SU-DHL-6 (cell line): ENCODE results near the gene CSF3R.
"Not testable (repeated sequence)": the region's sequence is repeated elsewhere in the genome, so short reads cannot be mapped to it uniquely, and the experiment has no call there.

ENCODE experiments used
- H2AFZ ChIP-seq: fragments of 200-600 bp; sonication (generic); 2 replicates; pipeline ENCODE4 v1.6.1; 2014; ENCODE audit warnings: low read depth, mild to moderate bottlenecking, moderate library complexity, mixed read lengths, antibody characterized with exemption, low read length; ENCODE audit not compliant: severe bottlenecking
- H3F3A ChIP-seq: fragments of 200-600 bp; shearing (Covaris generic); 2 replicates; pipeline ENCODE4 v1.6.0; 2016; ENCODE audit warnings: antibody characterized with exemption, mild to moderate bottlenecking; ENCODE audit not compliant: insufficient read depth
- H3K27ac ChIP-seq: fragments of 200-600 bp; sonication (generic); 2 replicates; pipeline ENCODE4 v1.5.1; 2016; ENCODE audit warnings: low read depth, mild to moderate bottlenecking, low read length, moderate library complexity, mixed read lengths
- H3K27me3 ChIP-seq: fragments of 200-600 bp; sonication (generic), shearing (Covaris generic); 2 replicates; pipeline ENCODE4 v1.6.0; 2014; ENCODE audit warnings: mild to moderate bottlenecking, low read length
- H3K36me3 ChIP-seq: fragments of 200-600 bp; sonication (generic); 2 replicates; pipeline ENCODE4 v1.6.1; 2014; ENCODE audit warnings: mild to moderate bottlenecking, low read length, mixed read lengths
- H3K4me2 ChIP-seq: fragments of 300-600, 200-600 bp; shearing (Covaris generic), sonication (generic); 2 replicates; pipeline ENCODE4 v1.6.0; 2014; ENCODE audit warnings: low read length, low read depth, mild to moderate bottlenecking; ENCODE audit not compliant: poor library complexity, severe bottlenecking
- H3K4me3 ChIP-seq: fragments of 200-600 bp; sonication (generic); 2 replicates; pipeline ENCODE4 v1.5.1; 2014; ENCODE audit warnings: antibody characterized with exemption, low read length, mild to moderate bottlenecking, mixed read lengths; ENCODE audit not compliant: insufficient read depth, poor library complexity, severe bottlenecking
- H3K79me2 ChIP-seq: fragments of 200-600 bp; sonication (generic); 2 replicates; pipeline ENCODE4 v1.6.1; 2014; ENCODE audit warnings: mild to moderate bottlenecking, low read length, moderate library complexity; ENCODE audit not compliant: insufficient read depth
- H3K9ac ChIP-seq: fragments of 200-600 bp; sonication (generic); 2 replicates; pipeline ENCODE4 v1.7.0; 2014; ENCODE audit warnings: mild to moderate bottlenecking, low read length
- H3K9me2 ChIP-seq: fragments of 200-600 bp; sonication (generic); replicated peaks from 2 replicates; pipeline ENCODE4 v1.6.1; 2014; ENCODE audit warnings: low read length; ENCODE audit not compliant: insufficient read depth
- H3K9me3 ChIP-seq: fragments of 200-600 bp; sonication (generic); 2 replicates; pipeline ENCODE4 v1.6.1; 2014; ENCODE audit warnings: low read length, mixed read lengths; ENCODE audit not compliant: insufficient read depth
- H4K20me1 ChIP-seq: fragments of 200-600 bp; sonication (generic); 2 replicates; pipeline ENCODE4 v1.6.1; 2014; ENCODE audit warnings: low read depth, mild to moderate bottlenecking, antibody characterized with exemption, low read length, moderate library complexity, mixed read lengths
- EZH2phosphoT487 ChIP-seq: fragments of 200-600 bp; sonication (generic), shearing (Covaris generic); conservative IDR thresholded peaks from 2 replicates; pipeline ENCODE4 v1.6.1; 2018; ENCODE audit warnings: mild to moderate bottlenecking, antibody characterized with exemption, low read length, moderate library complexity, mixed read lengths
- TF ChIP-seq, protein P1 (sequence below): fragments of 200-600 bp; sonication (generic); IDR thresholded peaks from one replicate; pipeline ENCODE4 v1.5.1; 2017; ENCODE audit warnings: antibody characterized with exemption, mild to moderate bottlenecking, low read length, moderate library complexity; ENCODE audit not compliant: insufficient read depth, poor library complexity, severe bottlenecking

CSF3R gene

GRCh38 chr1:36494971-36495370 lies 12.3 kb upstream of the CSF3R start:
- Histone ChIP-seq H4K20me1 (no peaks in the 10 kb centered on the region), H3K9me2 (no peaks in the 10 kb centered on the region), H3F3A (no peaks in the 10 kb centered on the region), H3K27ac (no peak overlapping the region), H2AFZ (no peak overlapping the region), H3K4me3 (no peak overlapping the region), H3K9ac (no peak overlapping the region), H3K79me2 (no peaks in the 10 kb centered on the region), H3K27me3 (no peaks in the 10 kb centered on the region), H3K36me3 (no peaks in the 10 kb centered on the region), H3K9me3 (no peaks in the 10 kb centered on the region), H3K4me2 (no peak overlapping the region)
- TF ChIP-seq EZH2phosphoT487 = no peak
- TF ChIP-seq, protein P1, sequence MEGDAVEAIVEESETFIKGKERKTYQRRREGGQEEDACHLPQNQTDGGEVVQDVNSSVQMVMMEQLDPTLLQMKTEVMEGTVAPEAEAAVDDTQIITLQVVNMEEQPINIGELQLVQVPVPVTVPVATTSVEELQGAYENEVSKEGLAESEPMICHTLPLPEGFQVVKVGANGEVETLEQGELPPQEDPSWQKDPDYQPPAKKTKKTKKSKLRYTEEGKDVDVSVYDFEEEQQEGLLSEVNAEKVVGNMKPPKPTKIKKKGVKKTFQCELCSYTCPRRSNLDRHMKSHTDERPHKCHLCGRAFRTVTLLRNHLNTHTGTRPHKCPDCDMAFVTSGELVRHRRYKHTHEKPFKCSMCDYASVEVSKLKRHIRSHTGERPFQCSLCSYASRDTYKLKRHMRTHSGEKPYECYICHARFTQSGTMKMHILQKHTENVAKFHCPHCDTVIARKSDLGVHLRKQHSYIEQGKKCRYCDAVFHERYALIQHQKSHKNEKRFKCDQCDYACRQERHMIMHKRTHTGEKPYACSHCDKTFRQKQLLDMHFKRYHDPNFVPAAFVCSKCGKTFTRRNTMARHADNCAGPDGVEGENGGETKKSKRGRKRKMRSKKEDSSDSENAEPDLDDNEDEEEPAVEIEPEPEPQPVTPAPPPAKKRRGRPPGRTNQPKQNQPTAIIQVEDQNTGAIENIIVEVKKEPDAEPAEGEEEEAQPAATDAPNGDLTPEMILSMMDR = no peak

- no peaks in the 10 kb centered on the region for H3K9me2 ChIP-seq
- no peaks in the 10 kb centered on the region for H3F3A ChIP-seq
- no peaks in the 10 kb centered on the region for H3K79me2 ChIP-seq
- H3K9ac ChIP-seq = no peak overlapping the region
- no peaks in the 10 kb centered on the region for H3K27me3 ChIP-seq
- no peaks in the 10 kb centered on the region for H3K36me3 ChIP-seq
- H3K4me3 ChIP-seq = no peak overlapping the region
- no peak overlapping the region for H2AFZ ChIP-seq
- no peak overlapping the region for H3K27ac ChIP-seq
- no peak for TF ChIP-seq EZH2phosphoT487
- H3K9me3 ChIP-seq = no peaks in the 10 kb centered on the region
- no peaks in the 10 kb centered on the region for H4K20me1 ChIP-seq
- H3K4me2 ChIP-seq = no peak overlapping the region
Measured at GRCh38 chr1:36493524-36493923, 10.8 kb upstream of the CSF3R start.

- no peaks in the 10 kb centered on the region for H3K27me3 ChIP-seq
- H3K27ac ChIP-seq = no peak overlapping the region
- no peak overlapping the region for H3K4me3 ChIP-seq
- no peaks in the 10 kb centered on the region for H3K79me2 ChIP-seq
- no peaks in the 10 kb centered on the region for H3K9me3 ChIP-seq
- H3K4me2 ChIP-seq = no peak overlapping the region
- H3K9ac ChIP-seq = no peak overlapping the region
- H4K20me1 ChIP-seq = no peaks in the 10 kb centered on the region
- no peaks in the 10 kb centered on the region for H3K9me2 ChIP-seq
- H3F3A ChIP-seq = no peaks in the 10 kb centered on the region
- no peaks in the 10 kb centered on the region for H3K36me3 ChIP-seq
- no peak overlapping the region for H2AFZ ChIP-seq
- TF ChIP-seq, protein P1 = no peak
- no peak for TF ChIP-seq EZH2phosphoT487
Measured at GRCh38 chr1:36492491-36492890, 9.8 kb upstream of the CSF3R start.

GRCh38 chr1:36489258-36490051 lies 6.7 kb upstream of the CSF3R start:
- not testable (repeated sequence) for H3K79me2 ChIP-seq, H3K9me3 ChIP-seq, H2AFZ ChIP-seq, H3K4me2 ChIP-seq, H3K27ac ChIP-seq, H4K20me1 ChIP-seq, H3K9ac ChIP-seq, H3K9me2 ChIP-seq, H3K4me3 ChIP-seq, H3K36me3 ChIP-seq, H3K27me3 ChIP-seq
- H3F3A ChIP-seq = peaks cover 10% of the 10 kb centered on the region; the same call in 1 of the 2 replicates
